CD14-positive monocyte (primary cell): ENCODE data around the gene MSMO1. TPM values are rescaled to one million over a fixed set of nuclear protein-coding genes. Genes with fewer than 3 reads are reported as not detected.

ENCODE experiments used
- DNase-seq, 3 donors: peaks; one replicate each; pipeline ENCODE4 v3.0.0-alpha.2; 2011 to 2022
- H2AFZ ChIP-seq: 2 replicates; pipeline ENCODE4 v1.6.0; 2012; ENCODE audit warnings: mild to moderate bottlenecking, low read depth, low read length, inconsistent platforms; ENCODE audit not compliant: insufficient read depth, poor library complexity, severe bottlenecking
- H3K27ac ChIP-seq, 2 donors: 1 replicate in 1 of 2; 2 replicates in 1 of 2; pipeline ENCODE4 v1.5.1; 2012 to 2013; ENCODE audit warnings: low read length in 2 of 2, control low read depth in 1 of 2, inconsistent platforms in 1 of 2, low read depth in 1 of 2, mild to moderate bottlenecking in 1 of 2
- H3K27me3 ChIP-seq, 2 donors: one replicate each; pipeline versions ENCODE4 v1.6.0 to v1.6.1; 2011 to 2013; ENCODE audit warnings: low read length in 2 of 2; ENCODE audit not compliant: control insufficient read depth in 2 of 2, insufficient read depth in 2 of 2
- H3K36me3 ChIP-seq, 2 donors: replicated peaks in 1 of 2; 1 replicate in 1 of 2; 2 replicates in 1 of 2; pipeline versions ENCODE4 v1.5.1 to v1.6.1; 2012 to 2013; ENCODE audit warnings: low read length in 2 of 2, control low read depth in 1 of 2, inconsistent platforms in 1 of 2, mild to moderate bottlenecking in 1 of 2; ENCODE audit not compliant: insufficient read depth in 2 of 2, control insufficient read depth in 1 of 2
- H3K4me1 ChIP-seq, 2 donors: 1 replicate in 1 of 2; 2 replicates in 1 of 2; pipeline versions ENCODE4 v1.5.1 to v1.6.1; 2012 to 2013; ENCODE audit warnings: low read length in 2 of 2, control low read depth in 1 of 2, inconsistent platforms in 1 of 2, mild to moderate bottlenecking in 1 of 2, moderate library complexity in 1 of 2; ENCODE audit not compliant: insufficient read depth in 2 of 2, control insufficient read depth in 1 of 2
- H3K4me2 ChIP-seq: replicated peaks from 2 replicates; pipeline ENCODE3; 2012; ENCODE audit warnings: low read length, moderate library complexity, mild to moderate bottlenecking; ENCODE audit not compliant: poor library complexity, severe bottlenecking; ENCODE audit errors: extremely low read depth
- H3K4me3 ChIP-seq, 3 experiments: fragments of 200-600 bp in 1 of 3; sonication (generic) in 1 of 3; replicated peaks in 1 of 3; 1 replicate in 2 of 3; 2 replicates in 1 of 3; pipeline ENCODE4 v1.5.1; 2011 to 2013; ENCODE audit warnings: low read length in 3 of 3, mild to moderate bottlenecking in 3 of 3, control low read depth in 2 of 3, low read depth in 2 of 3, inconsistent platforms in 1 of 3, moderate library complexity in 1 of 3
- H3K79me2 ChIP-seq: 2 replicates; pipeline ENCODE4 v1.6.0; 2012; ENCODE audit warnings: mild to moderate bottlenecking, control low read depth, inconsistent platforms, low read length, moderate library complexity; ENCODE audit not compliant: insufficient read depth
- H3K9ac ChIP-seq: 2 replicates; pipeline ENCODE4 v1.6.0; 2017; ENCODE audit warnings: low read length, mild to moderate bottlenecking; ENCODE audit not compliant: insufficient read depth, poor library complexity, severe bottlenecking
- H3K9me3 ChIP-seq, 2 donors: replicated peaks in 1 of 2; 1 replicate in 1 of 2; 2 replicates in 1 of 2; pipeline versions ENCODE4 v1.5.1 to v1.6.1; 2012 to 2013; ENCODE audit warnings: low read length in 2 of 2, control low read depth in 1 of 2; ENCODE audit not compliant: control insufficient read depth in 1 of 2, insufficient read depth in 1 of 2
- H4K20me1 ChIP-seq: 2 replicates; pipeline ENCODE4 v1.6.0; 2012; ENCODE audit warnings: mild to moderate bottlenecking, low read length, control low read depth, moderate library complexity; ENCODE audit not compliant: insufficient read depth
- H3K27ac Mint-ChIP-seq, 7 donors: one replicate each; pipeline ENCODE4 v1.8.0; 2020; ENCODE audit warnings: mild to moderate bottlenecking in 7 of 7, mixed read lengths in 7 of 7, moderate library complexity in 6 of 7, inconsistent platforms in 2 of 7
- H3K27me3 Mint-ChIP-seq, 3 donors: one replicate each; pipeline ENCODE4 v1.8.0; 2021 to 2022; ENCODE audit warnings: low read depth in 3 of 3, mild to moderate bottlenecking in 3 of 3, mixed read lengths in 3 of 3, moderate library complexity in 3 of 3, inconsistent platforms in 1 of 3
- H3K36me3 Mint-ChIP-seq, 2 donors: one replicate each; pipeline ENCODE4 v1.8.0; 2020; ENCODE audit warnings: mixed read lengths in 2 of 2, inconsistent platforms in 1 of 2, mild to moderate bottlenecking in 1 of 2
- H3K4me1 Mint-ChIP-seq: one replicate; pipeline ENCODE4 v1.8.0; 2020; ENCODE audit warnings: mild to moderate bottlenecking, mixed read lengths
- H3K4me3 Mint-ChIP-seq, 2 donors: one replicate each; pipeline ENCODE4 v1.8.0; 2020; ENCODE audit warnings: mild to moderate bottlenecking in 2 of 2, mixed read lengths in 2 of 2, moderate library complexity in 1 of 2
- H3K9me3 Mint-ChIP-seq, 7 donors: one replicate each; pipeline ENCODE4 v1.8.0; 2020 to 2022; ENCODE audit warnings: mixed read lengths in 7 of 7, mild to moderate bottlenecking in 6 of 7, moderate library complexity in 6 of 7, inconsistent platforms in 2 of 7
- CTCF ChIP-seq: fragments of 200-600 bp; IDR thresholded peaks from one replicate; pipeline ENCODE4 v1.8.0; 2022; ENCODE audit warnings: antibody characterized with exemption, mild to moderate bottlenecking
- WGBS: methylation state at CpG from one replicate; pipeline ENCODE4 v1.1.5; 2013; ENCODE audit warnings: missing lambda C conversion rate; ENCODE audit not compliant: insufficient coverage; 5-methylcytosine and 5-hydroxymethylcytosine counted together
- intact Hi-C, 2 donors: fragments of 100-400 bp; cut with micrococcal nuclease; formaldehyde crosslinking; loops; one replicate each; pipeline versions ENCODE4 v1.15.0 to v1.15.1; 2023
- polyA plus RNA-seq, 3 donors: library from polyadenylated mRNA; depleted of rRNA in 1 of 3; unstranded in 2 of 3; stranded (reverse) in 1 of 3; fragments of 300-500 nt in 2 of 3; fragments of >200 nt in 1 of 3; fragmentation: Illumina TruSeq in 2 of 3; gene quantifications; 1 replicate in 2 of 3; 2 replicates in 1 of 3; pipeline ENCODE4 v1.2.3, GENCODE V29; 2012 to 2021

MSMO1 gene
- polyA plus RNA-seq, 3 donors = 3.1 to 7.6 (median 6.0) TPM

- H3K4me1 Mint-ChIP-seq = peaks cover 5% of the 10 kb centered on the region
- Histone ChIP-seq H3K27ac (no peak overlapping the region), H2AFZ (no peak overlapping the region), H3K9me3 (no peaks in the 10 kb centered on the region), H3K27me3 (peaks cover 17 to 55% of the 10 kb centered on the region in 2 donors), H3K79me2 (no peaks in the 10 kb centered on the region), H3K4me1 (peaks cover 5 to 9% of the 10 kb centered on the region in 2 donors), H3K36me3 (no peaks in the 10 kb centered on the region), H3K9ac (no peak overlapping the region), H3K4me2 (no peak overlapping the region), H4K20me1 (no peaks in the 10 kb centered on the region), H3K4me3 (no peak overlapping the region)
- intact Hi-C loops = no loop called here
- no peak overlapping the region for H3K27ac Mint-ChIP-seq
- no peak overlapping the region for H3K4me3 Mint-ChIP-seq
- WGBS = no CpG with 5 or more reads among the region's 4 CpGs
- no peak for TF ChIP-seq CTCF
- H3K9me3 Mint-ChIP-seq = peaks cover 0 to 4% (median 0%) of the 10 kb centered on the region in 7 donors
- no peak for DNase-seq
- H3K36me3 Mint-ChIP-seq = peaks cover 0 to 4% of the 10 kb centered on the region in 2 donors
- peaks cover 10 to 33% (median 33%) of the 10 kb centered on the region in 3 donors for H3K27me3 Mint-ChIP-seq
Measured at GRCh38 chr4:165383591-165384073, 56.2 kb downstream of the MSMO1 start.

DNA sequence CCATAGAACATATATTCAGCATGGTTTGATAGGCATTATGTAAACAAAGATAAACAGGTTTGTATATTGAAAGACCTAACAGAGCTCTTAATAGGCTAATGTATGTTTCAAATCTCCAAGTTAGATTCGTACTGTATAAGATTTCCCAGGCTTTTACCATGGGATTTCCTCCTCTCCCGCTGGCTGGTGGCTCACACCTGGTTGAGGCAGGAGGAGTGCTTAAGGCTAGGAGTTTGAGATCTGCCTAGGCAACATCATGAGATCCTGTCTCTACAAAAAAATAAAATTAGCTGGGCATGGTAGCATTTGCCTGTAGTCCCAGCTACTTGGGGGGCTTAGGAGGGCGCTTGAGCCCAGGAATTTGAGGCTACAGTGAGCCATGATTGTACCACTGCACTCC is 56.7 kb downstream of the MSMO1 start:
- DNase-seq = no peak
- Histone ChIP-seq H3K27me3 (peaks cover 16 to 51% of the 10 kb centered on the region in 2 donors), H3K79me2 (no peaks in the 10 kb centered on the region), H3K9me3 (no peaks in the 10 kb centered on the region), H2AFZ (no peak overlapping the region), H3K27ac (no peak overlapping the region), H3K9ac (no peak overlapping the region), H3K36me3 (no peaks in the 10 kb centered on the region), H3K4me3 (no peak overlapping the region), H3K4me2 (no peak overlapping the region), H4K20me1 (no peaks in the 10 kb centered on the region), H3K4me1 (peaks cover 3% of the 10 kb centered on the region in 2 donors)
- TF ChIP-seq CTCF = no peak
- Mint-ChIP-seq H3K27me3 (peaks cover 10 to 29% (median 29%) of the 10 kb centered on the region in 3 donors), H3K4me3 (no peak overlapping the region), H3K9me3 (peaks cover 0 to 4% (median 0%) of the 10 kb centered on the region in 7 donors), H3K36me3 (peaks cover 0 to 4% of the 10 kb centered on the region in 2 donors), H3K27ac (no peak overlapping the region), H3K4me1 (peaks cover 2% of the 10 kb centered on the region)
- intact Hi-C loops = no loop called here
- no CpG with 5 or more reads among the region's 3 CpGs for WGBS
